Right ventricle myocardium inferior (tissue), 1 donor: Measurements from ENCODE around the gene RNF144B. TPM values are rescaled to one million over a fixed set of nuclear protein-coding genes. Genes with fewer than 3 reads are reported as not detected.

ENCODE experiments used
- ATAC-seq: fragments of 200-7000 bp; cut with Tn5 transposase; one replicate; pipeline ENCODE4 v1.9.1; 2020; ENCODE audit warnings: mild to moderate bottlenecking, moderate library complexity
- DNase-seq: peaks from one replicate; pipeline ENCODE4 v3.0.0; 2021; ENCODE audit errors: missing footprints
- intact Hi-C: fragments of 100-400 bp; cut with DNase I; formaldehyde crosslinking; loops from one replicate; pipeline ENCODE4 v1.11.0; 2022
- total RNA-seq: library from RNA; stranded (reverse); fragmentation: NEBNext Ultra II Directional; extraction: Animal tissue kit (Norgen Biotek cat#: 25700); gene quantifications from one replicate; pipeline ENCODE4 v1.2.1, GENCODE V29; 2021
- donor health status: DM: no; HTN: yes; CAD: no; lungs with severe emphysema.

The RNF144B gene
- total RNA-seq, 1 donor from 2014 or later = 18.2 TPM

DNA sequence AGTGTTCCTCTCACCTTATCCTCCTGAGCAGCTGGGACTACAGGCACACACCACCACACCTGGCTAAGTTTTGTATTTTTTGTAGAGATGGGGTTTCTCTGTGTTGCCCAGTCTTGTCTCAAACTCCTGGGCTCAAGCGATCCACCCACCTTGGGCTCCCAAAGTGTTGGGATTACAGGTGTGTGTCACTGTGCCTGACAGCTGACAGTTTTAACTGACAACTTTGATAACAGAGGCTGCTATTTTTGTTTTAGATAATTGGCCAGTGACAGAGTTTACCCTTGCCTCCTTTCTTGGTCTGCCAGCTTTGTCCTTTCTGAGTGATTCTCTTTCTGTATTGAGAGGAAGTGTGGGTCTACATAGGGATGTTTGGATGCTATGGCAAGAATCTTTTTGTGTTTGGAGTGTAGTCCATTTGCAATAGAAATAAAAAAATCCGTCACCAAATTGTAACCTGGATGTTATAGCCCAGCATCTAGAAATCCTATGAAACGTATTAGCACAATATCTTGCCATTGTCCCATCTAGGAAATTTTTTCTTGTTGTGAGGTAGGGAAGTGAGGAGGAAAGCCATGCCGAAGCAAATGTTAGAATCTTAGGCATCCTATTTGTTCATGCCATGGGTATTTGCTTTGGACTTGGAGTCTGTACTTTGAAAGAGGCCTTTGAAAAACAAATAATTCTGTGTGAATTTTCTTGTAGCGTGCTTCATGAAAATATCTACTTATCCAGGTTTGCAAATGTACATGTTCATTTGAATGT is 80.8 kb downstream of the RNF144B start:
- DNase-seq (no peak), ATAC-seq (no peak)
- intact Hi-C loops = no loop called here

- ATAC-seq (no peak), DNase-seq (no peak)
- intact Hi-C loops = no loop called here
These were observed 81.3 kb downstream of the RNF144B start for GRCh38 chr6:18468503-18468843.

GRCh38 chr6:18469536-18469935 is 82.4 kb downstream of the RNF144B start:
- intact Hi-C loops = no loop called here
- DNase-seq (no peak), ATAC-seq (no peak)

- ATAC-seq (no peak), DNase-seq (no peak)
- intact Hi-C loops = no loop called here
These were observed 84.2 kb downstream of the RNF144B start for GRCh38 chr6:18471232-18471964.

DNA sequence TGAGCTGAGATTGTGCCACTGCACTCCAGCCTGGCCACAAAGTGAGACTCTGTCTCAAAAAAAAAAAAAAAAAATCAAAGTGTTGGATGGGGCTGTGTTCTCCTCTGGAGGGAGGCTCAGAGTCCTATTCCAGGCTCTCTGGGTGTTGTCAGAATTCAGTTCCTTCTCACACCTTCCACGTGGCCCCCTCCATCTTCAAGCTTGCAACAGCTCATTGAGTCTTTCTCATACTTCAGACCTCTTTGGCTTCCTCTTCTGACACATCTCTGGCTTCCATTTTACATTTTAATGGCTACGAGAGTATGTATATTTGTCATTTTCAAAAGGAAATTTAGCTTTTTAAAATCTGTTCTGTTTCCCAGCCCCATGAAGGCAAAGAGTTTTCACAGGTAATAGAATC is 85.8 kb downstream of the RNF144B start:
- ATAC-seq = no peak
- intact Hi-C loops = no loop called here
- no peak for DNase-seq

- intact Hi-C loops = no loop called here
- DNase-seq = no peak
- no peak for ATAC-seq
These were observed 86.6 kb downstream of the RNF144B start for GRCh38 chr6:18473755-18474154.

- intact Hi-C loops = no loop called here
- ATAC-seq (no peak), DNase-seq (no peak)
These were observed 90.3 kb downstream of the RNF144B start for GRCh38 chr6:18477301-18477941.

DNA sequence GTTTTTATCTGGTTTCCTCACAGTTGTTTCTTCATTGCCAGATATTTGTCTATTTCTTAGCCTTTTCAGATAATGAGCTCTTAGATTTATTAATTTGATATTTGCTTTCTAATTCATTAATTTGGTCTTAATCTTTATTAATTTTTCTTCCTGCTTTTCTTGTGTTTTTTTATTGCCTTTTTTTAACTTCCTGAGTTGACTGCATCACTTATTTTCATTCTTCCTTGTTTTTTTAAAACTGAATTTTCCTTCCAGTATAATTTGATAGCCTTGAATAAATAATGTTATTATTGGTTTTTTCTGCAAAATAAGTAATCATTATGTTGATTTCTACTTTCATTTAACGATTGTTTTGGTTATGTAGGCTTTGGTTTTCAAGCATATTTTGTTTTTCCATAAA is 91.5 kb downstream of the RNF144B start:
- no peak for ATAC-seq
- DNase-seq = no peak
- intact Hi-C loops = no loop called here

DNA sequence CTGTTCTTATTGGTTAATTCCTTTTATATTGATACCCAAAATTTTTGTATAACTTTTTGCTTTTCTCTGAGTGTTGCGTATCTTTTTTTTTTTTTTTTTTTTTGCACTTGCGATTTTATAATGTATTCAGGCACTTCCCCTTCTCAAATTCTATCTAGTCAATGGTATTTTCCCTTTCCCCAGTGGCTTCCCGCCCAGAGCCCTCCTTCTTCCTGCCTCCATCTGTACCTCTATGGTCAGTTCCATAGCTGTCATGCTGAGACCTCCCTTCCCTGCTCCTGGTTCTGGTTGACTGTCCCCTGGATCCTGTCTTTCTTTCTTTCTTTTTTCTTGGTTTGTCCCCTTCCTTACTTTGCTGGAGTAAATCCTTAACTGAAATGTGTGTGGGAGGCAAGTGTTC is 94.7 kb downstream of the RNF144B start:
- no peak for ATAC-seq
- intact Hi-C loops = no loop called here
- no peak for DNase-seq

GRCh38 chr6:18485660-18486435 is 98.7 kb downstream of the RNF144B start:
- ATAC-seq (no peak), DNase-seq (no peak)
- intact Hi-C loops = no loop called here

DNA sequence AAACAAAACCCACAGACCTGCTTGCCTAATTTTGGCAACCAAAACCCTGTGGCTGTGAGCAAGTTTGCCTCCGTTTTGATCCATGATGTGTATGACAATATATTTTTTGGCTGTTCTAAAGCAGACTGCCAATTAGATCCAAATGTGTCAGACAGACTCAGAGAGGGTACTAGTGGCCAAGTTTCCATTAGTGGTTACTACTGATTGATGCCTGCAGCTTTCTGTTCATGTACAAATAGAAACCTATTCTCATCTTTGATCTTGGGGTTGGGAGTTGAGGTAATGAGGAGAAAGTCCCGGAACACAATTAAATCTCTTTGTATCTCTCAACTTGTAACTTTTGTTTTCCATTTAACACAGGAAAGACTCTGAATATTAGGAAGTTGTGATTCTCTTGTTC is 100.9 kb downstream of the RNF144B start:
- intact Hi-C loops = no loop called here
- DNase-seq (no peak), ATAC-seq (no peak)

DNA sequence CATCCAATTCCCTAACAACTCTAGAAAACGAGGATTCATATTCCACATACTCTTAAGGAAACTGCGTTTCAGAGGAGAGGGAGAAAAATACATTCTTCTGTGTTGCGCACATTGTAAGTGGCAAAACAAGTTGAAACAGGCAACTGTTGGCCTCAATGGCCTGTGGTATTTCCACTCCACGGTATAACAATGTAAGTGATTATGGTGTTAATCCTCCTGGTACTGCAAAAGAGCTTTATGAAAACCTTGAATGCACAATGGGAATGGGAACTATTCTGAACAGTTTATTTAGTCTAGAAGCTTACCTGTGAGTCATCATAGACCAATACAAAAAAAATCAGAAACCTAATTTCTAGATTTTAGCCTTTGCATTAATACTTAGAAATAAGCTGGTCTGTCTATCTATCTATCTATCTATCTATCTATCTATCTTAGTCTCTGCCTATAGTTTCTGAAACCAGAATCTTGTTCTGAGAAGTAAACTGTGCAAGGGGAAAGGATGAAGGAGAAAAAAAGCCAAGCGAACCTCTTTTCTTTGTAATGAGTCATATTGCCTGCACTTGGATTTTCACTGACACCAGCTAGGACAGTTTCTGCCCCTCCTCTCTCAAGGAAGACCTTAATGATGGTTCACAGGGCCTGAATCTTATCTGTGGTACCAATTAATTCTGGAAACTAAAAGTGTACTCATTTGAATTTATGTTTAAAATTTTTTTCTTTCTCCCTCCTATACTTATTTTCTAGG is 101.5 kb downstream of the RNF144B start:
- DNase-seq (no peak), ATAC-seq (no peak)
- intact Hi-C loops = no loop called here

DNA sequence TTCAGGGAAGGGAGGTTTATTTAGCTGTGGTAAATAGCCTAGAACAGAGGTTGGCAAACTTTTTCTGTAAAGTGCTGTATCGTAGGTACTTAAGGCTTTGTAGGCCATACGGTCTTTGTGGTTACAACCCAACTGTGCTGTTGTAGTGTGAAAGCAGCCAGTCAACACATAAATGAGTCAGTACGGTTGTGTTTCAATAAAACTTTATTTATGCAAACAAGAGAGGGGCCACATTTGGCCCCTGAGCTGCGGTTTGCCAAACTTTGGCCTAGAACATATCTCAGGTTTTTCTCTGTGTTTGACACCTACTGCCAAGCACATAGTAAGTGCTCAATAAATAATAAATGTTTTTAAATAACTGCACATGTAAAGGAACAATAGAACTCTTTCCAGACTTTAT is 102.2 kb downstream of the RNF144B start:
- ATAC-seq (no peak), DNase-seq (no peak)
- intact Hi-C loops = no loop called here

- intact Hi-C loops = no loop called here
These were observed 104.3 kb downstream of the RNF144B start for GRCh38 chr6:18491308-18492045.

GRCh38 chr6:18492972-18493371 is 105.8 kb downstream of the RNF144B start:
- DNase-seq = no peak
- no peak for ATAC-seq
- intact Hi-C loops = no loop called here

More at GRCh38 chr6:18491308-18492045, 104.3 kb downstream of the RNF144B start:
- ATAC-seq = no peak
- no peak for DNase-seq

DNA sequence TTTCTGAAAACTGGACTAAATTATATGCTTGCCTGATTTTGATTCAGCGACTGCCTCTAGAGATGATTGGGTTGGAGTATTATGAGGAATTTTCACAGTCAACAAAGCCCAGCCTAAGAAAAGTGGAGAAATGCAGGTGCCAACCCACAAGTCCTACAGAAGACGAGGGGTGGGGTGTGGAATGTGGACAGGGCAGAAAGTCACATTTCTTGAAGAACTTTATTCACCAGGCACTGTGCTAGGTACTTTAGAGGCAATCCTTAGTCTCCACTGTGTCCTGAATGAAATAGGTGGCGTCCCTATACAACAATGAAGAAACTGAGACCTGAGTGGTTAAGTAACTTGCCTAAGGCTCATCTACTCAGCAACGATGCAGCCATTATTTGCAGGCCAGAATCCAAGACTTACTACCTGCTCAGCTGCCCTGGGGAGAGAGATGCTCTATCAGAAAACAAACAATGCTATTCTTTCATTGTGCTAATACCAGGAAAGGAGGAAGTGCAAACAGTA is 106.3 kb downstream of the RNF144B start:
- ATAC-seq (no peak), DNase-seq (no peak)
- intact Hi-C loops = no loop called here

DNA sequence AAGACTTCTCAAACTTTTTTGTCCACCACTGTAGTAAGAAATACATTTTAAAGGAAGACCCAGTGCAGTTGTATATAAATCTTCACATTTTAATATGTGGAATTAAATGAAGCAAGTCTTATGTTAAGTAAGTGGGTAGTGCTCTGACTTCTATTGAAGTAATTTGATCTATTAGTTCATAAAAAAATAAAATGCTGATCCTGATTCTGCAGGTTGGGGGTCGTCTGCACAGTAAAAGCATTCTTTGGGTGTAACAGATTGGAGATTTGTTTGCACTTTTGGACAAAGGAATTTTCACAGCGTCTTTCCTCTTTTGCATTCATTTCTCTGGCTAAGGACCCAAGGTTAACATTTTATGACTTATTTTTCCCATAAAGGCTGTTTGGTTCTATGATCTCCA is 106.8 kb downstream of the RNF144B start:
- intact Hi-C loops = no loop called here
- DNase-seq = no peak
- no peak for ATAC-seq

GRCh38 chr6:18495236-18495635 is 108.1 kb downstream of the RNF144B start:
- no peak for ATAC-seq
- DNase-seq = no peak
- intact Hi-C loops = no loop called here
